ENCODE data around the gene CDK15. TPM values are rescaled to one million over a fixed set of nuclear protein-coding genes. Genes with fewer than 3 reads are reported as not detected.

The CDK15 gene
- total and polyA plus RNA-seq, 9 of the 15 experiments (the other 6 are each of a cell fraction or from before 2014, with no cell fraction given), result not detected

- TF ChIP-seq PRDM10 (IDR thresholded peaks at IDR 0.05; ENCODE audit: partially characterized antibody), result no peak
- TF ChIP-seq, protein P1, sequence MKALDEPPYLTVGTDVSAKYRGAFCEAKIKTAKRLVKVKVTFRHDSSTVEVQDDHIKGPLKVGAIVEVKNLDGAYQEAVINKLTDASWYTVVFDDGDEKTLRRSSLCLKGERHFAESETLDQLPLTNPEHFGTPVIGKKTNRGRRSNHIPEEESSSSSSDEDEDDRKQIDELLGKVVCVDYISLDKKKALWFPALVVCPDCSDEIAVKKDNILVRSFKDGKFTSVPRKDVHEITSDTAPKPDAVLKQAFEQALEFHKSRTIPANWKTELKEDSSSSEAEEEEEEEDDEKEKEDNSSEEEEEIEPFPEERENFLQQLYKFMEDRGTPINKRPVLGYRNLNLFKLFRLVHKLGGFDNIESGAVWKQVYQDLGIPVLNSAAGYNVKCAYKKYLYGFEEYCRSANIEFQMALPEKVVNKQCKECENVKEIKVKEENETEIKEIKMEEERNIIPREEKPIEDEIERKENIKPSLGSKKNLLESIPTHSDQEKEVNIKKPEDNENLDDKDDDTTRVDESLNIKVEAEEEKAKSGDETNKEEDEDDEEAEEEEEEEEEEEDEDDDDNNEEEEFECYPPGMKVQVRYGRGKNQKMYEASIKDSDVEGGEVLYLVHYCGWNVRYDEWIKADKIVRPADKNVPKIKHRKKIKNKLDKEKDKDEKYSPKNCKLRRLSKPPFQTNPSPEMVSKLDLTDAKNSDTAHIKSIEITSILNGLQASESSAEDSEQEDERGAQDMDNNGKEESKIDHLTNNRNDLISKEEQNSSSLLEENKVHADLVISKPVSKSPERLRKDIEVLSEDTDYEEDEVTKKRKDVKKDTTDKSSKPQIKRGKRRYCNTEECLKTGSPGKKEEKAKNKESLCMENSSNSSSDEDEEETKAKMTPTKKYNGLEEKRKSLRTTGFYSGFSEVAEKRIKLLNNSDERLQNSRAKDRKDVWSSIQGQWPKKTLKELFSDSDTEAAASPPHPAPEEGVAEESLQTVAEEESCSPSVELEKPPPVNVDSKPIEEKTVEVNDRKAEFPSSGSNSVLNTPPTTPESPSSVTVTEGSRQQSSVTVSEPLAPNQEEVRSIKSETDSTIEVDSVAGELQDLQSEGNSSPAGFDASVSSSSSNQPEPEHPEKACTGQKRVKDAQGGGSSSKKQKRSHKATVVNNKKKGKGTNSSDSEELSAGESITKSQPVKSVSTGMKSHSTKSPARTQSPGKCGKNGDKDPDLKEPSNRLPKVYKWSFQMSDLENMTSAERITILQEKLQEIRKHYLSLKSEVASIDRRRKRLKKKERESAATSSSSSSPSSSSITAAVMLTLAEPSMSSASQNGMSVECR (CRISPR knock-in tag; IDR thresholded peaks at IDR 0.05), result no peak
Observed at GRCh38 chr2:201852878-201853415, 46.6 kb downstream of the CDK15 start (continued).

Measured in K562 (cell line).